Fibroblast of mammary gland (primary cell): Measurements from ENCODE around the gene ACADSB.

Source experiments
- DNase-seq: peaks from one replicate; pipeline ENCODE4 v3.0.0-alpha.2; 2010; ENCODE audit warnings: low read depth
- H3K4me3 ChIP-seq: 2 replicates; pipeline ENCODE4 v1.5.1; 2011; ENCODE audit warnings: low read depth, mild to moderate bottlenecking, low read length, moderate library complexity; ENCODE audit not compliant: control insufficient read depth
- CTCF ChIP-seq: conservative IDR thresholded peaks from 2 replicates; pipeline ENCODE4 v1.5.1; 2011; ENCODE audit warnings: low read depth, low read length, inconsistent platforms; ENCODE audit not compliant: control insufficient read depth, insufficient read depth

The ACADSB gene

DNA sequence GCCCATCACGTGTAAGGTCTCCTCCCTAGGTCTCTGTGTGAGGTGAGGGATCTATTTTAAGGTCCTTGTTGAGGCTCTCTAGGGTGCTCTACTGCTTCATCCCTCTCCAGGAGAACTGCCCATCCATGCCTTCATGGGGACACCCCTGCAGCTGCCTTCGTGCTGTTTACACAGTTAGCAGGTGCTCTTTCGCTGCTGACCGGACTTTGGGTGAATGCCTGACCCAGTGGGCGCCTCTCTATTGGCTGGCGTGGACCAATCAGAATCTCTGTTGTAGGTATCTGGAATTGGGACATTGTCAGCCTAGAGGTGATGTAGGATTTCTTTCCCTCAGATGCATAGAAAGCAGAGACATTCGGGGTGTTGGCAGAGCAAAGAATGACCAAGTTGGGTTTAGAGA lies 88.2 kb downstream of the ACADSB start:
- H3K4me3 ChIP-seq = no peak overlapping the region
- no peak for TF ChIP-seq CTCF
- no peak for DNase-seq

- DNase-seq = no peak
- H3K4me3 ChIP-seq = no peak overlapping the region
- TF ChIP-seq CTCF = no peak
Measured at GRCh38 chr10:123100030-123100762, 91.4 kb downstream of the ACADSB start.

GRCh38 chr10:123101872-123102271 lies 93.1 kb downstream of the ACADSB start:
- DNase-seq = no peak
- no peak for TF ChIP-seq CTCF
- no peak overlapping the region for H3K4me3 ChIP-seq

GRCh38 chr10:123102673-123103072 lies 93.9 kb downstream of the ACADSB start:
- no peak overlapping the region for H3K4me3 ChIP-seq
- DNase-seq = no peak
- no peak for TF ChIP-seq CTCF

GRCh38 chr10:123103944-123104343 lies 95.1 kb downstream of the ACADSB start:
- no peak overlapping the region for H3K4me3 ChIP-seq
- no peak for TF ChIP-seq CTCF
- no peak for DNase-seq
